PC-3 (cell line): ENCODE measurements around the gene FILIP1L.

Source experiments
- CTCF ChIP-seq: fragments of 300-600 bp; sonication (generic); conservative IDR thresholded peaks from 2 replicates; pipeline ENCODE4 v1.5.1; 2017; ENCODE audit warnings: antibody characterized with exemption, low read depth, mild to moderate bottlenecking, low read length
- EZH2 ChIP-seq: fragments of 300-600 bp; sonication (generic); IDR thresholded peaks from one replicate; pipeline ENCODE4 v1.6.1; 2017; ENCODE audit warnings: antibody characterized with exemption, mild to moderate bottlenecking, low read length; ENCODE audit not compliant: unreplicated experiment

DNA sequence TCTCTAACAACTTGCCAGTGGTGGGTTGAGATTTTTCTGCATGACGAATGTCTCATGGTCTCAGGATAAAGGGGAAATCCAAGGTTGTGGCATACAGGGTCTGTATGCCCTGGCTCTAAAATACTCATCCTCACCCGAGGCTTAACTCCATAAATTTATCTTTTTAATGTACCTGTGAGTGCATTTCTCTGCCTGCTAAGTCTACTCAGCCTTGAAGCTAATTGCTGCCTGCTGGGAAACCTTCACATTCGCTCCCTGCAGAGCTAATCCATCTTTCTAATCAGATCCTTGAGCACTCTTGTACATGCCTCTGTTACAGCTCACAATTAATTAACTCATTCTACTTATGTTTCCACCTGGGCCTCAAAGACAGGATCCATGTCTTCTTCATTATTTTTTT is 202.9 kb downstream of the FILIP1L start:
- no peak for TF ChIP-seq CTCF
- no peak for TF ChIP-seq EZH2
